GM18868 (cell line): ENCODE results near the gene SYNDIG1.

Source experiments
- ATAC-seq: cut with Tn5 transposase; IDR thresholded peaks from one replicate; pipeline ENCODE4 v1.9.1; 2021; ENCODE audit warnings: mild to moderate bottlenecking, moderate library complexity; ENCODE audit not compliant: unreplicated experiment

Gene SYNDIG1

GRCh38 chr20:24559114-24559732, 89.8 kb downstream of the SYNDIG1 start:
- no peak for ATAC-seq

GRCh38 chr20:24560571-24561491, 91.4 kb downstream of the SYNDIG1 start:
- no peak for ATAC-seq

- no peak for ATAC-seq
Measured at GRCh38 chr20:24565835-24566351, 96.5 kb downstream of the SYNDIG1 start.

- no peak for ATAC-seq
Measured at GRCh38 chr20:24566656-24567055, 97.2 kb downstream of the SYNDIG1 start.

GRCh38 chr20:24567508-24567907, 98.1 kb downstream of the SYNDIG1 start:
- no peak for ATAC-seq

- ATAC-seq: no peak
Measured at GRCh38 chr20:24568842-24569241, 99.4 kb downstream of the SYNDIG1 start.

- ATAC-seq: no peak
Measured at GRCh38 chr20:24571159-24571558, 101.7 kb downstream of the SYNDIG1 start.

GRCh38 chr20:24572140-24572539, 102.7 kb downstream of the SYNDIG1 start:
- no peak for ATAC-seq

- no peak for ATAC-seq
Measured at GRCh38 chr20:24572862-24573261, 103.4 kb downstream of the SYNDIG1 start.

- no peak for ATAC-seq
Measured at GRCh38 chr20:24573557-24573956, 104.1 kb downstream of the SYNDIG1 start.

- ATAC-seq: no peak
Measured at GRCh38 chr20:24574307-24574706, 104.9 kb downstream of the SYNDIG1 start.

- ATAC-seq: no peak
Measured at GRCh38 chr20:24574797-24575196, 105.4 kb downstream of the SYNDIG1 start.

GRCh38 chr20:24575811-24576210, 106.4 kb downstream of the SYNDIG1 start:
- ATAC-seq: no peak

- no peak for ATAC-seq
Measured at GRCh38 chr20:24576447-24576846, 107.0 kb downstream of the SYNDIG1 start.

- ATAC-seq: no peak
Measured at GRCh38 chr20:24577271-24577909, 108.0 kb downstream of the SYNDIG1 start.

GRCh38 chr20:24578567-24579415, 109.4 kb downstream of the SYNDIG1 start:
- ATAC-seq: no peak

GRCh38 chr20:24579475-24579874, 110.0 kb downstream of the SYNDIG1 start:
- no peak for ATAC-seq

GRCh38 chr20:24580006-24580405, 110.6 kb downstream of the SYNDIG1 start:
- no peak for ATAC-seq

GRCh38 chr20:24580855-24581254, 111.4 kb downstream of the SYNDIG1 start:
- no peak for ATAC-seq

GRCh38 chr20:24581443-24582170, 112.2 kb downstream of the SYNDIG1 start:
- ATAC-seq: no peak
